HG03196 (cell line): ENCODE results near the gene SEMA6D.

Source experiments
- ATAC-seq: cut with Tn5 transposase; IDR thresholded peaks from one replicate; pipeline ENCODE4 v1.9.1; 2021; ENCODE audit not compliant: unreplicated experiment

The SEMA6D gene

DNA sequence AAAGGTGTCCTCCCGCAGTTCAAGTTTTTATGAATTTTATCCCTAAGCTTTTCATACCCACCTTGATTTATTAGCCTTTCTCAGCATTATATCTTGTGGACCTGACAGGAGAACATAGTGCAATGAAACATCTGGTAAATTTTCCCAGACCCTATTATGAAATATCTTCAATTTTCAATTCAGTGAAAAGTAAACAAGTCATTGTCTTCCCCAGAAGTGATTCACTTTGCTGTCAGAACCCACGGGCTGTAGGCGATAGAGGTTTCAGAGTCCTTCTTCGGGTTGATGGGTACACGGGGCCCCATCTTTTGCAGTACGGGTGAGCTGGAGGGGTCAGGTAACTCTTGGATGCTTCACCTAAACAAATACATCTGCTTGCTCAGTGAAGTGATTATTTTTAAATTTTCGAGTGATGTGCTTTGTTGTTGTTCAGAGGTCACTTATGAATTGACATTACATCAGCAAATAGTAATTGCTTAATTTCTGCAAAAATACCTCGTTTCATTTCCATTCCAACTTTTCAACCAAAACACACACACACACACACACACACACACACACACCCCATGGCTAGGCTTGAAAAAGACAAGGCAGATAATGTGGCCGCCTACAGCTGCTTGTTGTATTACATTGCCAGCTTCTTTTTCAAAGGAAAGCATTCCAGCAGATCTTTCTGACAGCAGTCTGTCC, 102.9 kb downstream of the SEMA6D start:
- no peak for ATAC-seq

DNA sequence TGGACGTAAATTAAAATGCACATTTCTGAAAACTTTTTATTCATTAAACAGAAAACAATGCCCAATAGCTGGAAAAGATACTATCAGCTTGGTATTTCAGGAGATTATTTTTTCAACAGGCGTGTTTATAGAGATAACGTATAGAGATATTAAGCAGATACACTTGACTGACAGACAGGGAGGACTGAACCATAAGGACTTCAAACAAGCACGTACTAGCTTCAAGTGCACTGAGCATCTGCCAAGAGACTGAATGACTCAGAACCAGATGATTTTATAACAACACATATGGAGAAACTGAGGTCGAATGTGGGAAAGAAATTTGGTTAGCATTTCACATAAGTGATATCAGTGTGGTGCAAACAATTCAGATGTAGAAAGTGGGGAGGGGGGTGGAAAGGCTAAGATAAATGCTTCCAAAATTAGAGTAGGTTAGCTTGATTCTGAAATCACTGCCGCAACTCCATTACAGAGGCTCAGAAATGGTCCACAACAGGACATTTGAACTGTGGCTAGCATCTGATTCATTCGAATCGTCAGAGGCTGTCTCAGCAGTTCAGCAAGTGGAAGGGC, 103.5 kb downstream of the SEMA6D start:
- no peak for ATAC-seq

DNA sequence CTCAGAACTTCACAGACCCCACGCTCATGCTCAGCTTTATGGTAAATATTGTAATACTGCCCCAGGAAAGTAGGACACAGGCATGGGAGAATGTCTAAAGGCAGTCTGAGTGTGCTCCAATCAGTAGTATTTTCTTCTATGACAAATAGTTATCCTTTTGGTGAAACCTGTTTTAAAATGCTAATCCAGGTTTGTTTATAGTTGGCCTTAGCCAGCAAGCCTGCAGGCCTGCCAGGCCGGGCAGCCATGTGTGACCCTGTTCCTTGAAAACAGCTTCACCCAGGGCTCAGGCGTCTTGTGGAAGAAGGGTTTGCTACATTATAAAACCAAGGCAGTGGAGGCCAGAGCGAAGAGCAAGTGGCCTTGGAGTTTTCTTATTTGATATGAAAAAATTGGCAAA, 104.7 kb downstream of the SEMA6D start:
- no peak for ATAC-seq
